SH-SY5Y (cell line): ENCODE results near the gene ARHGAP5.

Experiments used
- GATA2 ChIP-seq: IDR thresholded peaks from 2 replicates; pipeline ENCODE4 v1.6.1; 2011; ENCODE audit warnings: mild to moderate bottlenecking, low read depth, low read length
- GATA3 ChIP-seq: IDR thresholded peaks from 2 replicates; pipeline ENCODE4 v1.6.1; 2011; ENCODE audit warnings: low read depth, mild to moderate bottlenecking, low read length, moderate library complexity

- TF ChIP-seq GATA3: no peak
- TF ChIP-seq GATA2: no peak
Observed at GRCh38 chr14:32033543-32033942, 43.6 kb upstream of the ARHGAP5 start.
